Type B pancreatic cell (in vitro differentiated cells): ENCODE measurements around the gene CNTFR. TPM values are rescaled to one million over a fixed set of nuclear protein-coding genes. Genes with fewer than 3 reads are reported as not detected.

Experiments
- DNase-seq: peaks from one replicate; pipeline ENCODE4 v3.0.0; 2021; ENCODE audit warnings: mixed read lengths; ENCODE audit not compliant: unreplicated experiment; ENCODE audit errors: extremely low spot score
- H3K27ac Mint-ChIP-seq: 2 replicates; pipeline ENCODE4 v1.8.0; 2021; ENCODE audit warnings: mild to moderate bottlenecking, mixed read lengths
- H3K27me3 Mint-ChIP-seq: 2 replicates; pipeline ENCODE4 v1.8.0; 2021; ENCODE audit warnings: mixed read lengths
- H3K36me3 Mint-ChIP-seq: 2 replicates; pipeline ENCODE4 v1.8.0; 2021; ENCODE audit warnings: mixed read lengths
- H3K4me1 Mint-ChIP-seq: one replicate; pipeline ENCODE4 v1.8.0; 2021; ENCODE audit warnings: mixed read lengths; ENCODE audit not compliant: unreplicated experiment
- H3K4me3 Mint-ChIP-seq: 2 replicates; pipeline ENCODE4 v1.8.0; 2021; ENCODE audit warnings: mild to moderate bottlenecking, mixed read lengths
- H3K9me3 Mint-ChIP-seq: 2 replicates; pipeline ENCODE4 v1.8.0; 2021; ENCODE audit warnings: mixed read lengths
- total RNA-seq: library from RNA; stranded (reverse); gene quantifications from 2 replicates; pipeline ENCODE4 v1.2.1, GENCODE V29; 2021; ENCODE audit warnings: low replicate concordance
- TF ChIP-seq, protein P1 (sequence below): fragments of 200-600 bp; sonication (generic); conservative IDR thresholded peaks from 2 replicates; pipeline ENCODE4 v1.5.0; 2021; ENCODE audit warnings: antibody characterized with exemption, mild to moderate bottlenecking

The CNTFR gene
- total RNA-seq, 1 donor from 2014 or later: 24.2 TPM

DNA sequence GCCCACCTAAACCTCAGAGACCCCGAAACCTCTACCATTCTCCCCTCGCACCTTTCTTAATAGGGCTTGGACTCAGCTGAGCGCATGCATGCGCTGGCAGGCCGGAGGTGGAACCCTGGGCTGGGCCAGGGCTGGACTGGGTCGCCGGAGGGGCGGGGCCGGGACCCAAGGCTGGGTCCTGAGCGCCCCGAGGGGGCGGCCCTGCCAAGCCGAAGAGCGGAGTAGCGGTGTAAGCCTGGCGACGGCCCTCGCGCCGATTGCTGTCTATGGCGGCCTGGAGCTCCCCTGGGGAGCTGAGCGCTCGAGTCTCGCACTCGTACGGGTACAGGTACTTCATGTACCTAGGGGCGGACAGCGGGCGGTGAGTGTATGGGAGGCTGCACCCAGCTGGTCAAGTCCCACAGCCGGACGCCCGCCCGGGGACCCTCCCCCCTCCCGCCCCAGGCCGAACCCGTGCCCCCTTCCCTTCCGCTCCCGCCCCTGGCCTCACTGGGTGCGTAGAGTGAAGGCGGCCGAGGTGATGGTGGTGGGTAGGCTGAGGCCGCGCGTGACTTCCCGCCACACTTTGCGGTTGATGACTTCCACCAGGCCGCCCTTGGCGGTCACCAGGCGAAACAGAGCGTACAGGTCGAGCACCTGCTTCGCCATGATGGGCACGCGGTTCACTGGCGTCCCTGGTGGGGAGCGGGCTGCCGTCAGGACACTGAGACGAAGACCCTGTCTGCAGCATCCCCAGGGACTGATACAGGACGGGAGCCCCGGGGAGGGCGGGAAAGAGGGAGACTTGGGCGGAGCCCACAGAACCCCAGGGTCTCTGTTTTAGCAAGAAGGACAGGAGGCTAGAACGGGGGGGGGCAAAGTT, 34.1 kb upstream of the CNTFR start:
- TF ChIP-seq, protein P1, sequence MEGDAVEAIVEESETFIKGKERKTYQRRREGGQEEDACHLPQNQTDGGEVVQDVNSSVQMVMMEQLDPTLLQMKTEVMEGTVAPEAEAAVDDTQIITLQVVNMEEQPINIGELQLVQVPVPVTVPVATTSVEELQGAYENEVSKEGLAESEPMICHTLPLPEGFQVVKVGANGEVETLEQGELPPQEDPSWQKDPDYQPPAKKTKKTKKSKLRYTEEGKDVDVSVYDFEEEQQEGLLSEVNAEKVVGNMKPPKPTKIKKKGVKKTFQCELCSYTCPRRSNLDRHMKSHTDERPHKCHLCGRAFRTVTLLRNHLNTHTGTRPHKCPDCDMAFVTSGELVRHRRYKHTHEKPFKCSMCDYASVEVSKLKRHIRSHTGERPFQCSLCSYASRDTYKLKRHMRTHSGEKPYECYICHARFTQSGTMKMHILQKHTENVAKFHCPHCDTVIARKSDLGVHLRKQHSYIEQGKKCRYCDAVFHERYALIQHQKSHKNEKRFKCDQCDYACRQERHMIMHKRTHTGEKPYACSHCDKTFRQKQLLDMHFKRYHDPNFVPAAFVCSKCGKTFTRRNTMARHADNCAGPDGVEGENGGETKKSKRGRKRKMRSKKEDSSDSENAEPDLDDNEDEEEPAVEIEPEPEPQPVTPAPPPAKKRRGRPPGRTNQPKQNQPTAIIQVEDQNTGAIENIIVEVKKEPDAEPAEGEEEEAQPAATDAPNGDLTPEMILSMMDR: no peak
- Mint-ChIP-seq H3K9me3 (no peaks in the 10 kb centered on the region), H3K27ac (no peak overlapping the region), H3K4me1 (peaks cover 21% of the 10 kb centered on the region), H3K36me3 (peaks cover 4% of the 10 kb centered on the region), H3K27me3 (peaks cover 57% of the 10 kb centered on the region), H3K4me3 (no peak overlapping the region)
- DNase-seq: no peak

DNA sequence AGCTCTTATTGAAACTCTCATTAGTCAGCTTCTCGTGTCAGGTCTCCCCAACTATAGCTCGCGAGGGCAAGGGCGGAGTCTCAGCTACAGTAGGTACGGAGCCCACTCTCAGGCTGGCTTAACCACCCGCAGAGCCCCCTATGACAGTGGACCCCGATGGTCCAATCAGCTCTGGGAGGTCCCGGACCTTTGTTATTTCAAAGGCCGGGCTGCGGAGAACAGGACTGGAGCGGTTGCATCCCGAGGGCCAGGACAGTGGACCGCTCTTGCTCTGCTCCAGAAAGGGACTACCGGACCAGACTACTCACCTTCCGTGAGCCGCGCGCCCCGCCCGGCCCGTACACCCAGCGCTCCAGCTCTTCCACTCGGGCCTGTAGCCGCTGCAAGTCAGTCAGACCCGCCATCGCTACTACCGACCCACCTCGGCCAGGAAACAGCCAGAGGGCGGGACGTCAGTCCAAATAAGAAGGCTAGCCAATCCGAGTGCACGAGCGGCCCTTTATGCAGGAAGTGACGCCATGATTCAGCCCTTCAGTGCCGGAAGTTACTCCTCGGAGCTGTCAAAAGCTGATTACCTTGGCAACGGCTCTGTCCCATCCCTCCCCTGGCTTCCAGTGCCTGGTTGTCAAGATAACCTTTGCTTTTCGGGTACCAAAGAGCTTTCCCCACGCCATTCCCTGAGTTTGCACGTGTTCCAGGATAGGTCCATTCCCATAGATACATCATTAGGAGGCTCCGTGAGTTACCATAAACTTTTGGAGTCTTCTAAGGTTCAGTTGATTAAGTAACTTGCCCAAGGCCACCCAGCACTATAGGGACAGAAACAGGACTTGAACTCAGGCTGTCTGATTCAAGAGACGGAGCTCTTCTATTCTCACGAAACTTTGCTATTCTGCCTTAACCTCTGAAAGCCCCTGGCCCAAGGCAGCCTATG, 30.8 kb upstream of the CNTFR start, which contains the start of gene DCTN3:
Gene DCTN3, minus strand, starts transcription at position 435 of the 934 bp plus-strand sequence. Its CDS starts 31 bp downstream, at position 404.
- Mint-ChIP-seq H3K27ac (peak within 1 kb of the TSS; percentile 68), H3K36me3 (peaks cover 8% of the 10 kb centered on the region), H3K9me3 (no peaks in the 10 kb centered on the region), H3K4me1 (peaks cover 15% of the 10 kb centered on the region), H3K4me3 (peak within 1 kb of the TSS; percentile 91), H3K27me3 (peaks cover 25% of the 10 kb centered on the region)
- DNase-seq: peak; percentile 86
- TF ChIP-seq, protein P1: no peak

DNA sequence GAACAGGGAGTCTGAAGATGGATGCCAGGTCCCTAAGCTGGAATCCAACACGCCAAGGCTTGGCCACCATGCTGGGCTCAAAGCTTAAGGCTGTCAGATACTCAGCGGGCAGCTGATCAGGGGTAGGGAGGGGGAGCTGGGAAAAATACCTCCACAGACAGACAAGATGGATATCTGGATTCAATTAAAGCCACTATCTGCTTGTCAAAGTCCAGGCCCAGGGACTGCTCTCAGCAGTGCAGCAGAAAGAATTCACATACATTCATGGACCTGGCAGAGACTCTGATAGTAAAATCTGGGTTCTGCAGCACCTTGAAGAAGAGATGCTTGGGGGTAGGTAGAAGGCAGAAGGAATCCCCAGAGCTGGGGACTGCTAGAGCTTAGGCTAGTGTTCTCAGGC, 25.6 kb upstream of the CNTFR start:
- Mint-ChIP-seq H3K4me1 (peaks cover 31% of the 10 kb centered on the region), H3K9me3 (no peaks in the 10 kb centered on the region), H3K36me3 (peaks cover 11% of the 10 kb centered on the region), H3K27ac (no peak overlapping the region), H3K4me3 (no peak overlapping the region), H3K27me3 (no peaks in the 10 kb centered on the region)
- no peak for DNase-seq
- TF ChIP-seq, protein P1: no peak

DNA sequence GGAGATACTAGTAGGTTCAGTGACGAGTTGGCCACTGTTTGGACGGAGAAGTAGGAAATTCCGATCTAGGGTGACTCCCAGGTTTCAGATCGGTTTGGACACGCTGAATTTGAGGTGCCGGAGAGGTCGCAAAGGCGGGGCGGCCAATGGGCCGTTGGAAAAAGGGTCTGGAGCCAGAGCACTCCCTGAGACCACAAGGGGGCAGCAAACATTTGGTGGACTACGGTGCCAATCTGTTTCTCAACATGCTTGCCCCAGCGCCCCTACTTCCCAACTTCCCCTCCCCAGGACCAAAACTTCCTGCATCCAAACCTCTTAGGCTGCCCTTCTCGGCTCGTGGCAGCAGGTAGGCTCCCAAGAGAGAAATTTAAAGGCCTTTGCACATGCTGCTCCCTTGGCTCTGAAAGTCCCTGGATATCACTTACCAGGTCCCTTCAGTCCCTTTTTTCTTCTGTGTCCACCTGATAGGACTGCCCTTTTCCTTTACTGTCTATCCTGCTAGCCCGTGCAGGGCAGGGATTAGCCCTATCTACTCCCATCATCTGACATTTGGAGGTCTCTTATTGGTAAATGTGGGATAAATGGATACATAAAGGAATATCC, 23.4 kb upstream of the CNTFR start:
- Mint-ChIP-seq H3K4me3 (peak overlapping the region; percentile 93), H3K36me3 (peaks cover 11% of the 10 kb centered on the region), H3K9me3 (no peaks in the 10 kb centered on the region)

More for the DNA sequence above, 23.4 kb upstream of the CNTFR start:
- TF ChIP-seq, protein P1: peak; percentile 93
- H3K27ac Mint-ChIP-seq: peak overlapping the region; percentile 85
- peak; percentile 80 for DNase-seq
- H3K27me3 Mint-ChIP-seq: no peaks in the 10 kb centered on the region
- H3K4me1 Mint-ChIP-seq: peaks cover 23% of the 10 kb centered on the region
